NT2/D1 (cell line): ENCODE measurements around the gene UBE2J2.

Experiments
- DNase-seq: peaks from one replicate; pipeline ENCODE4 v3.0.0-alpha.2; 2011; ENCODE audit warnings: low read depth, low spot score
- H3K27me3 ChIP-seq: 2 replicates; pipeline ENCODE4 v1.6.0; 2011; ENCODE audit warnings: mild to moderate bottlenecking; ENCODE audit not compliant: insufficient read length, insufficient read depth
- H3K36me3 ChIP-seq: 2 replicates; pipeline ENCODE4 v1.6.1; 2011; ENCODE audit warnings: mild to moderate bottlenecking, low read length, mixed read lengths; ENCODE audit not compliant: insufficient read depth, insufficient read length
- H3K4me1 ChIP-seq: 2 replicates; pipeline ENCODE4 v1.5.1; 2011; ENCODE audit not compliant: insufficient read depth, insufficient read length
- H3K4me3 ChIP-seq: 2 replicates; pipeline ENCODE4 v1.5.1; 2011; ENCODE audit warnings: low read depth; ENCODE audit not compliant: insufficient read length
- H3K9ac ChIP-seq: 2 replicates; pipeline ENCODE4 v1.6.0; 2011; ENCODE audit warnings: low read depth; ENCODE audit not compliant: insufficient read length
- H3K9me3 ChIP-seq: 2 replicates; pipeline ENCODE4 v1.5.1; 2011; ENCODE audit warnings: mild to moderate bottlenecking, low read length; ENCODE audit not compliant: insufficient read depth
- SUZ12 ChIP-seq: IDR thresholded peaks from 2 replicates; pipeline ENCODE4 v1.6.1; 2011; ENCODE audit not compliant: insufficient read length, insufficient read depth; ENCODE audit errors: extremely low read depth
- YY1 ChIP-seq: IDR thresholded peaks from 2 replicates; pipeline ENCODE4 v1.6.1; 2011; ENCODE audit not compliant: insufficient read length, insufficient read depth
- ZNF274 ChIP-seq: IDR thresholded peaks from 2 replicates; pipeline ENCODE4 v1.6.1; 2011; ENCODE audit warnings: mild to moderate bottlenecking, low read depth, low read length

Gene UBE2J2

DNA sequence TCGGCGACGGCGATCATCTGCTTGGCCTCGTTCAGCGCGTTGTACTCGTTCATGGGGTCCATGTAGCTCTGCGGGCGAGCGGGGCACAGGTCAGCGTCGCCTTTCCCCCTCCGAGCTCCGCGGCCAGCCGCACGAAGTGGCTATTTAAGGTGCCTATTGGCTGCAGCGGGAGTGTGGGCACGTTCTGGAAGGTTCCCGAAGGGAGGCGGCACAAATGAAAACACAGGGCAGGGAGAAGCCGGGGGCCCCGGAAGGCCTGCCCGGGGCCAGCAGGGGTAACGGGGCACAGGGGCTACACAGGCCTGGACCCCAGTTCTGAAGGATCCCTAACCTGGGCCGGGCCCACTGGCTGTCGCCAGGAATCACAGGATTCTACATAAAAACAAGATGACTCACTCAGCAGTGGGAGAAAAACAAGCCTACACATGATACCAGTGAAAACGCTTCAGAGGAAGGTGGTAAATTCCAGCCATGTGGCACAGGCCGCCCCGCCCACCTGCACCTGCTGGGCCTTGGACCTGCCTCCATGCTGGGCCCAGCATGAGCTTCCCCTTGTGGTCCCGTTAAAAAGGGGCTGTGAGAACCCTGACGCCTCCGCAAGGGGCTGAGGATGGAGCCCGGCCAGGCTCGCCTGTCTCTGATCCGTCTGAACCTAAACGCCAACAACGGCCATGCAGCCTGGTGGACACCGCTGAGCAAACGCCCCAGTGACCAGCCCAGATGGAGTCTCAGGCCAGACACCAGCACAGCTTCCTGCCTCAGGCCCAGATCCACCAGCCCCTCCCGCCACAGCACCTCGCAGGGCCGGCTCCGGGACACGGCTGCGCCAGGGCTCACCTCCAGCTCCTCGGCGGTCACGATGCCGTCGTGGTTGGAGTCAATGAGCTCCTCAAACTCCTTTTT lies 55.8 kb downstream of the UBE2J2 start:
- DNase-seq, result no peak
- H3K9ac ChIP-seq, result no peak overlapping the region
- no peak for TF ChIP-seq ZNF274
- no peak overlapping the region for H3K4me3 ChIP-seq
- H3K27me3 ChIP-seq, result no peaks in the 10 kb centered on the region
- no peaks in the 10 kb centered on the region for H3K4me1 ChIP-seq
- no peaks in the 10 kb centered on the region for H3K9me3 ChIP-seq
- peaks cover 57% of the 10 kb centered on the region for H3K36me3 ChIP-seq

DNA sequence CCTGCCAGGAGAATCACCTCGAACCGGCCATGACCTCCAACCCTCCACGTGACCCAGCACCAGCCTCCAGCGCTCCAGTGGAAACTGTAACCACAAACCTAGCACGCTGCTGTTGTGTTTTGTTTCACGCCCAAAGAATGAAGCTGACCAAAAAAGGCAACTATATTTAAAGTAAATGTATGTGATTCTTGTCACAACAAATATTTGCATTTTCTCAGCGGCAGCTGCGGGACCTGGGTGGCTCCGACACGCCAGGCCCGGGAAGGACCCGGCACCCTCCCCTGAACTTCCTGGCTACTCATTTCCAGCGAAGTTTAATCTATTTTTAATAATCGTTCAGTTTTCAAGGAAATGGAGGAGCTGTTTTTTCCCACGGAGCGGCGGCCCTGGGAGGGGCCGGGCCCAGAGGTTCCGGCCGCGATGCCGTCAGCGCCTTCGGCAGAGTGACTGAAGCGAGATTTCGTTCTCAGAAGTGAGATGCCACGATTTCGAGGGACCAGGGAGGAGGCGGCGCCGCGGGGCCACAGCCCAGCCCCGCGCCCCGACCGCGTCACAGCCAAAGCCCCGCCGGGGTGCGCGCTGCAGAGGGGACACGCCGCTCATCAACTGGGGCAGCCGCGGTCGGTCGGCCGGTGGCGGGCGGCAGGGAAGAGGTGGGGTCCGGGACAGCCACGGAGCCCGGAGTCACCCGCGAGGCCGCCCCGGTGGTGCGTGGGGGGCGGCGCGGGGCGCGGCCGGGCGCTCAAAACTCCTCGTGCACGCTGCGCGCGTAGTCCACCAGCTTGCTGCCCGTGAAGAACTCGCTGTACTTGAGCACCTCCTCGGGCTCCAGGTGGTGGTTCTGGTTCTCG lies 56.7 kb downstream of the UBE2J2 start:
- H3K9me3 ChIP-seq, result no peaks in the 10 kb centered on the region
- peaks cover 48% of the 10 kb centered on the region for H3K36me3 ChIP-seq
- H3K4me1 ChIP-seq, result no peaks in the 10 kb centered on the region
- no peak for DNase-seq
- H3K27me3 ChIP-seq, result no peaks in the 10 kb centered on the region
- H3K4me3 ChIP-seq, result no peak overlapping the region
- H3K9ac ChIP-seq, result no peak overlapping the region
- TF ChIP-seq ZNF274 (no peak), SUZ12 (no peak), YY1 (no peak)

DNA sequence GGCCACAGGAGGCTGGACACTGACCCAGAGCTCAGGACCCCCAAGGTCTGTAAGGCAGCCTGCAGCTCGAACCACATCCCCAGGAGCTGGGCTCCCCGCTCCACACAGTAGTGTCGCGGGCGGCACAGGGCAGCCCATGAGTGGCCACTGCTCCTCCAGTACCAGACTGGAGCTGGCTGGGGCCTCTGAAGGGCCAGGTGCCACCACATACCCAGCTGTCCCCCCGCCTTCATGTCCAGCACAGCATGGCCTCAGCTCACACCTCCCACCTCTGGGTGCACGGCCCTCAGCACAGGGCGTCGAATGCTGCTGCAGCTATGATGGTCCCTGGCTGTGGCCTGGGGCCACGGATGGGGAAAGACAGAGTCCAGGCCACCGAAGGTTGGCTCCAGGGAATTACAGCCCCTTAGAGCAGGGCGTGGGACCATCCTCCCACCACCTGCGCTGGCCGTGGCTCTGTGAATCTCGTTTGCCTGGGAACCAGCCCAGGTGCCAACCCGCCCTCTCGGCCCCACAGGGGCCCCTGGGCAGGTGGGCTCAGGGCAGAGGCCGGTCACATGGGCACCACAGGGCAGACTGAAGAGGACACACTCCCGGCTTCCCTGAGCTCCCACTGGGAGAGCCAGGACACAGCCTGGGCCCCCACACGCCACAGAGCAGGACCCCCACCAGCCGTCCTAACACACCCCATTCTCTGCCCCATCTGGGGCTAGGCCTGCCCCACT lies 57.6 kb downstream of the UBE2J2 start:
- TF ChIP-seq YY1 (no peak), SUZ12 (no peak), ZNF274 (no peak)
- no peak for DNase-seq

DNA sequence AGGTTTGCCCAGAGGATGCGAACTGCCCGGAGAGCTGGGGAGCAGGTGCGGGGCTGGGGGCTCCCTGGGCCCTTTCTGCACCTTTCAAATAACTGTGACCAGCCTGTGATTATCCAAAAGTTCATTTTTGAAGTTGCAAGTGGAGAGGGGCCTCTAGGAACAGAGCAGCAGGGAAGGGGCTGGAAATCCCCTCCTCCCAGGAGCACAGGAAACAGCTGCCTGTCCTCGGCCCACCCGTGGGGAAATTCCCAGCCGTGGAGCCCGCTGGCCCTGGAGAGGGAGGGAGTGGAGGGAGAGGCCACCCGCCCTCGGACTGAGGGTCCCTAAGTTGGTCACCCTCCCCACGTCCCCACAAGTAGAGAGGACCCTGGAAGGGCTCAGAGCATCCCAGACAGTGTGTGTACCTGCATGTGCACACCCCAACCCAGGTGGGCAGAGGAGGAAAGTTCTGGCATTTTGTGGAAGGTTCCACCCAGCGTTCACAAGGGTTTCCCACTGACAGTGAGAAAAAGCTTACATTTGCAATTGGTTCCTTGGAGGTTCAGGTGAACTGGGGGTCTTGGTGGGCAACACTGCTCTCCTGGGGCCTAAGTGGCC lies 58.5 kb downstream of the UBE2J2 start:
- Histone ChIP-seq H3K36me3 (peaks cover 35% of the 10 kb centered on the region), H3K9ac (no peak overlapping the region), H3K4me1 (peaks cover 2% of the 10 kb centered on the region), H3K27me3 (no peaks in the 10 kb centered on the region), H3K4me3 (no peak overlapping the region), H3K9me3 (no peaks in the 10 kb centered on the region)
- no peak for DNase-seq
- TF ChIP-seq YY1 (no peak), SUZ12 (no peak), ZNF274 (no peak)

More for the DNA sequence above, 57.6 kb downstream of the UBE2J2 start:
- Histone ChIP-seq H3K4me3 (no peak overlapping the region), H3K9me3 (no peaks in the 10 kb centered on the region), H3K27me3 (no peaks in the 10 kb centered on the region), H3K9ac (no peak overlapping the region), H3K36me3 (peaks cover 42% of the 10 kb centered on the region), H3K4me1 (no peaks in the 10 kb centered on the region)

DNA sequence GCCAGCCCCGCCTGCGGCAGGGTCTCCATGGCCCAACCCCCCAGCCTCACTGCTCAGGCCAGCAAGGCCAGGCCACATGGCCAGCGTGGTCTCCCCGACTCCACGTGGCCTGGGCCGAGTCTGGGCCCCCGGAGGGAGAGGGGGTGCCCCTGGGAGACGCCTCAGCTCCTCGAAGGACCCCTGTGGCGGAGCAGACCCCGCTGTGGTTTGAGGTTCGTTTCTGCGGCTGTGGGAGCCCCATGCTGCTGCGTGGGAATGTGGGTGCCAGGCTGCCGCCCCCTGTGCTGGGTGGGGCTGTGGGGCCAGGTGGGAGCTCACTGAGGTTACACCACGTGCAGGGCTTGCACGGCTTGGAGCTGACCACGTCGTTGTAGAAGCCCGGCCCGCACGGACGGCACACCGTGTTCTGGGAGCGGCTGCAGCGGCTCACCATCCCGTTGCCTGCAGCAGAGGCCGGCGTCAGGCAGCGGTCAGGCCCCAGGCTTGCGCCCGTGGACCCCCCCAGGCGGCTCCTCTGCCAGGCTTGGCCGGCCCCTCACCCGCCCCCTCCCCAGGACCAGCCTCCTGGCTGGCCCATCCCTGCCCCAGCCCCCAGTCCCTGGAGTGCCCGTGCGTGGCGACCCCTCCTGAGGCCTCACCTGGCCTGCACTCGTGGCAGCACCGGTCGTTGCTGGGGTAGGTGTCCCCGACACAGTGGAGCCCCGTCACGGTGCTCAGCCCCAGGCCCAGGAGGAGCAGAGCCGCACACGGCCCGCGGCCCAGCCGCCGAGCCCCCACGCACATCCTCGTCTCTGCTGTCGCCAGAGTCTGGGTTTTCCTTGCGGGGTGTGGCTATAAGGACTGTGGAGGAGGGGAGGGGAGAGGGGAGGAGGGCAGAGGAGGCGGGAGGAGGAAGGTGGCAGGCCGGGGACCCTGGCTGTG lies 60.0 kb downstream of the UBE2J2 start, which contains the start of gene TNFRSF4:
TNFRSF4 (minus strand) TSS at position 809 of the 921 bp plus-strand sequence; CDS start at position 783, 26 bp downstream.
- Histone ChIP-seq H3K4me1 (peaks cover 2% of the 10 kb centered on the region), H3K27me3 (no peaks in the 10 kb centered on the region), H3K4me3 (no peak within 1 kb of the TSS)

DNA sequence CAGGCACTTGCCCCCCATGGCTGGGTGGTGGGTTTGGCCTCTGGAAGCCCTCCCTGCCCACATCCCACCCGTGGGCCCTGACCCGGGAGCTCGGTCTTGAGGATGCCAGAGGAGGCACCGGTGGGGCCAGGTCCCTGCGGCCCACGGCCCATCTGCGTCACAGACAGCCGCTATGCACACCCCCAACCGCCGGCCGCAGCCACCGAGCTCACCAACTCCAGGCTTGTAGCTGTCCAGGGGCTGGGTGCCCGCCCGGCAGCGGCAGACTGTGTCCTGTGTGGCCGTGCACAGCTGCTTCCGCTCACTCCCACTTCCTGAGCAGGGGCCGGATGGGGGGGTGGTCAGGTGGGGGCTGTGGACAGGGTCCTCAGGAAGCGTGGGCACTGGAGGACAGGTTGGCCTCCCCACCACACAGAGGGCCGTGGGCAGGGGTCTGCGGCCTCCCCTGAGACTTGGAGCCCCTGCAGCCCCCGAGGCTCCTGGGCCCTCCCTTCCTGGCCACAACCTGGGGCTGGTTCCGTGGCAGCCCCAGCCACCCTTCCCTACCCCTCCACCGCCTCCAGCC lies 60.8 kb downstream of the UBE2J2 start:
- no peaks in the 10 kb centered on the region for H3K9me3 ChIP-seq
- H3K9ac ChIP-seq, result no peak overlapping the region
- TF ChIP-seq YY1 (no peak), SUZ12 (no peak), ZNF274 (no peak)
- peaks cover 6% of the 10 kb centered on the region for H3K4me1 ChIP-seq
- DNase-seq, result no peak
- peaks cover 19% of the 10 kb centered on the region for H3K36me3 ChIP-seq
- H3K27me3 ChIP-seq, result no peaks in the 10 kb centered on the region
- no peak overlapping the region for H3K4me3 ChIP-seq

More for the DNA sequence above, 60.0 kb downstream of the UBE2J2 start, which contains the start of gene TNFRSF4:
- Histone ChIP-seq H3K9me3 (no peaks in the 10 kb centered on the region), H3K36me3 (peaks cover 26% of the 10 kb centered on the region), H3K9ac (no peak within 1 kb of the TSS)
- DNase-seq, result no peak
- TF ChIP-seq YY1, result no peak
- TF ChIP-seq SUZ12, result no peak
- no peak for TF ChIP-seq ZNF274
